ENCODE results near the gene PRSS56. TPM values are rescaled to one million over a fixed set of nuclear protein-coding genes. Genes with fewer than 3 reads are reported as not detected.

The PRSS56 gene
- polyA plus RNA-seq, 1 donor (not counting 4 experiments of a cell fraction or from before 2014, with no cell fraction given), result not detected

DNA sequence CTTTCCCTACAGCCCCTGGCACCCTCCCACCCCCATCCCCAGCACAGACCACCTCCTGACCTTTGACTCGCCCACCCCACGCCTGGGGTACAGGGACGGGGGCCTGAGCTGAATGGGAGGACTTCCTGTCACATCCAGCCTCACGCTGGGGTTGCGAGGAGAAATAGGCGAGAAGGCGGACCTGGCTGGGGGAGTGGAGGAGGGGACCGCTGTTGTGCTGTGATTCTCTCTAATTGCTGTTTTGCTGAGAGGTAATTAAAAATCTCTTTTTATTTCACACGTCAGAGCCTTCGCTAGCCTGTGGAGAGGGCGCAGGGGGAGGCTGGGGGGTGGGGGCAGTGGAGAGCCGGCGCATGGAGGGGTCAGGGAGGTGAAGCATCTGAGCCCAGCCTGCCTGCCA, 22.8 kb upstream of the PRSS56 start:
- dilution Hi-C loops (cut with MboI; ENCODE audit: extremely low pct_ligation_motif_present, low sequenced_read_pairs), result no loop called here

GRCh38 chr2:232498452-232498851, 21.7 kb upstream of the PRSS56 start:
- H3K4me3 ChIP-seq (ENCODE audit: control insufficient read depth in 2 of 3, extremely low read depth in 1 of 3, insufficient read depth in 2 of 3, low read depth in 1 of 3, low read length in 3 of 3), result no peak overlapping the region
- H3K9me3 ChIP-seq (ENCODE audit: control insufficient read depth, low read depth, low read length), result no peaks in the 10 kb centered on the region
- dilution Hi-C loops (cut with MboI; ENCODE audit: extremely low pct_ligation_motif_present, low sequenced_read_pairs), result no loop called here
- no peaks in the 10 kb centered on the region for H3K9me1 ChIP-seq (ENCODE audit: control insufficient read depth, extremely low read depth, insufficient read depth, low read length)
- no peak overlapping the region for H2AFZ ChIP-seq (ENCODE audit: control insufficient read depth, low read length)
- no peak overlapping the region for H3K27ac ChIP-seq (ENCODE audit: control insufficient read depth, insufficient read depth, low read length)
- H3K4me2 ChIP-seq (ENCODE audit: control insufficient read depth, extremely low read depth, insufficient read depth, low read depth, low read length), result no peak overlapping the region
- DNase-seq (ENCODE audit: low read depth, low spot score) (no peak), FAIRE-seq (no peak)
- TF ChIP-seq EZH2 (IDR thresholded peaks at IDR 0.05; ENCODE audit: low read length) (no peak), CTCF (optimal IDR thresholded peaks at IDR 0.05 in 1 of 3, IDR thresholded peaks at IDR 0.05 in 1 of 3, conservative IDR thresholded peaks at IDR 0.05 in 1 of 3; ENCODE audit: extremely low read depth in 1 of 3, insufficient read depth in 2 of 3, low read length in 3 of 3) (no peak)
- H3K4me1 ChIP-seq (ENCODE audit: control insufficient read depth, extremely low read depth, insufficient read depth, low read length), result no peaks in the 10 kb centered on the region
- no peaks in the 10 kb centered on the region for H4K20me1 ChIP-seq (ENCODE audit: control insufficient read depth, extremely low read depth, insufficient read depth, low read length)
- peaks cover 23% of the 10 kb centered on the region for H3K27me3 ChIP-seq (ENCODE audit: control insufficient read depth, extremely low read depth, insufficient read depth, low read length)
- H3K79me2 ChIP-seq (ENCODE audit: control insufficient read depth, insufficient read depth, low read length), result no peaks in the 10 kb centered on the region
- H3K9ac ChIP-seq (ENCODE audit: control insufficient read depth, extremely low read depth, insufficient read depth, low read length), result no peak overlapping the region
- H3K36me3 ChIP-seq (ENCODE audit: control insufficient read depth in 2 of 2, extremely low read depth in 1 of 2, insufficient read depth in 2 of 2, low read length in 2 of 2), result no peaks in the 10 kb centered on the region

More for the DNA sequence above, 22.8 kb upstream of the PRSS56 start:
- no peak for TF ChIP-seq EZH2 (IDR thresholded peaks at IDR 0.05; ENCODE audit: low read length)
- no peak for TF ChIP-seq CTCF (optimal IDR thresholded peaks at IDR 0.05 in 1 of 3, IDR thresholded peaks at IDR 0.05 in 1 of 3, conservative IDR thresholded peaks at IDR 0.05 in 1 of 3; ENCODE audit: extremely low read depth in 1 of 3, insufficient read depth in 2 of 3, low read length in 3 of 3)
- H3K27me3 ChIP-seq (ENCODE audit: control insufficient read depth, extremely low read depth, insufficient read depth, low read length), result peaks cover 13% of the 10 kb centered on the region
- FAIRE-seq (no peak), DNase-seq (ENCODE audit: low read depth, low spot score) (no peak)
- H4K20me1 ChIP-seq (ENCODE audit: control insufficient read depth, extremely low read depth, insufficient read depth, low read length), result no peaks in the 10 kb centered on the region
- H3K79me2 ChIP-seq (ENCODE audit: control insufficient read depth, insufficient read depth, low read length), result no peaks in the 10 kb centered on the region
- no peaks in the 10 kb centered on the region for H3K36me3 ChIP-seq (ENCODE audit: control insufficient read depth in 2 of 2, extremely low read depth in 1 of 2, insufficient read depth in 2 of 2, low read length in 2 of 2)
- H2AFZ ChIP-seq (ENCODE audit: control insufficient read depth, low read length), result no peak overlapping the region
- no peak overlapping the region for H3K9ac ChIP-seq (ENCODE audit: control insufficient read depth, extremely low read depth, insufficient read depth, low read length)
- no peak overlapping the region for H3K4me2 ChIP-seq (ENCODE audit: control insufficient read depth, extremely low read depth, insufficient read depth, low read depth, low read length)
- no peaks in the 10 kb centered on the region for H3K9me1 ChIP-seq (ENCODE audit: control insufficient read depth, extremely low read depth, insufficient read depth, low read length)
- H3K4me3 ChIP-seq (ENCODE audit: control insufficient read depth in 2 of 3, extremely low read depth in 1 of 3, insufficient read depth in 2 of 3, low read depth in 1 of 3, low read length in 3 of 3), result no peak overlapping the region
- no peak overlapping the region for H3K27ac ChIP-seq (ENCODE audit: control insufficient read depth, insufficient read depth, low read length)
- no peaks in the 10 kb centered on the region for H3K4me1 ChIP-seq (ENCODE audit: control insufficient read depth, extremely low read depth, insufficient read depth, low read length)
- no peaks in the 10 kb centered on the region for H3K9me3 ChIP-seq (ENCODE audit: control insufficient read depth, low read depth, low read length)
